ENCODE measurements around the gene OTUB1. TPM values are rescaled to one million over a fixed set of nuclear protein-coding genes. Genes with fewer than 3 reads are reported as not detected.

The OTUB1 gene
- total RNA-seq, 1 donor = 38.0 TPM

- TF ChIP-seq CTCF (IDR thresholded peaks at IDR 0.05; ENCODE audit: insufficient read depth, low read depth, low read length) = no peak
- H3K4me3 ChIP-seq (ENCODE audit: low read depth, low read length) = no peak overlapping the region
- DNase-seq (ENCODE audit: low read depth) = peak; percentile 24
Observed at GRCh38 chr11:64028398-64029115, 42.3 kb downstream of the OTUB1 start.

DNA sequence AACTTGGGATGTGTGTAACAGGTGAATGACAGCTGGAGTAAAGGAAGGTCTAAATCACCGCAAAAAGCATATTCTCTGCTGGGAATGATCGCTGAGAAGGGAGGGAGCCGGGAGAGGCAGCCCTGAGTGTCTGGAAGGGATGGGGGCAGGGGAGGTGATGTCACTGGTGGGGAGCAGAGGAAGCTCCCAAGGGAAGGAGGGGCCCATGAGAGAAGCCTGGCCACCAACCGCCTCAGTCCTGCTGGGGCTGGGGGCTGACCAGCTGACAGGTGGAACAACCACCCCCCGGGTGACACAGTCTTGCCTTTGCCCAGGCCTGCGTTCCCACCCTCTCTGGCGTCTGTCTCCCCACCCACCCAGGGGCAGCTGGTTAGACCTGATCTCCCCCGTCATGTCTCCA lies 43.5 kb downstream of the OTUB1 start:
- no peak for DNase-seq (ENCODE audit: low read depth)
- no peak for TF ChIP-seq CTCF (IDR thresholded peaks at IDR 0.05; ENCODE audit: insufficient read depth, low read depth, low read length)
- H3K4me3 ChIP-seq (ENCODE audit: low read depth, low read length) = no peak overlapping the region

DNA sequence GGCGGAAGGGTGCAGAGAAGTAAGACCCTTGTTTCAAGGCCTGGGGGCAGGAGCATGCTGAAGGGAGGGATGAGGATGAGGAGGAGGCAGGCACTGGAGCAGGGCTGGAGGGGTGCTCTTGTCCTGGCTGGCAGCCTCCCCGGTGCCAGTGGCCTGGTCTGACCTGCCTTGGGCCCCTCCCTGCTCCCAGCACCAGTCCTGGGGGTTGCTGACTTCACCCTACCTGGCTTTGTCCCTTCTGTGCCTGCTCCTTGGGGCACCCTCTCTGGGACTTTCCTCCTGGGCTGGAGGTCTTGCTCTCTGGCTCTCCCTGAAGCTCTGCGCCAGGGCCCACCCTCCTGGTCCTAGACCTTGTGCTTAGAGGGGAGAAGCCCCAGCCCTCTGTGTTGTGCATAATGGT lies 44.8 kb downstream of the OTUB1 start:
- TF ChIP-seq CTCF (IDR thresholded peaks at IDR 0.05; ENCODE audit: insufficient read depth, low read depth, low read length) = no peak
- no peak for DNase-seq (ENCODE audit: low read depth)
- no peak overlapping the region for H3K4me3 ChIP-seq (ENCODE audit: low read depth, low read length)

DNA sequence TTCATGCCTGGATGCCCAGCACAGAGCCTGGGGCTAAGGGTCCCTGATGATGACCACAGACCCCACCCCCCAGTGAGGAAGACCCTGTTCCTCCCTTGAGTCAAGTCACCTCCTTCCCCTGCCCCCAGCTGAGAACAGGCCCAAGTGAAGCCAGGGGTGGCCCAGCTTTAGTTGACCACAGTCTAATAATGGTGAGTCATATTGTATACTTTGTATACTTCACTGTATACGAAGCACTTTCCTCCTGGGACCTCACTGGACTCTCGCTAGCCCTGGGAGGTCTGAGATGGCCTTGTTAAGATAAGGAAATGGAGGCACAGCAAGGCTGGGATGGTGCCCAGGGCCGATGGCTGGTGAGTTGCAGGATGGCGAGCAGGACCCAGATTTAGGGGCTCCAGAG lies 45.8 kb downstream of the OTUB1 start:
- TF ChIP-seq CTCF (IDR thresholded peaks at IDR 0.05; ENCODE audit: insufficient read depth, low read depth, low read length) = no peak
- H3K4me3 ChIP-seq (ENCODE audit: low read depth, low read length) = no peak overlapping the region
- no peak for DNase-seq (ENCODE audit: low read depth)

GRCh38 chr11:64034411-64034811 lies 48.2 kb downstream of the OTUB1 start:
- no peak overlapping the region for H3K4me3 ChIP-seq (ENCODE audit: low read depth, low read length)
- DNase-seq (ENCODE audit: low read depth) = no peak
- TF ChIP-seq CTCF (IDR thresholded peaks at IDR 0.05; ENCODE audit: insufficient read depth, low read depth, low read length) = no peak

- DNase-seq (ENCODE audit: low read depth) = no peak
- no peak overlapping the region for H3K4me3 ChIP-seq (ENCODE audit: low read depth, low read length)
- no peak for TF ChIP-seq CTCF (IDR thresholded peaks at IDR 0.05; ENCODE audit: insufficient read depth, low read depth, low read length)
Observed at GRCh38 chr11:64035081-64035524, 48.9 kb downstream of the OTUB1 start.

GRCh38 chr11:64035576-64035975 lies 49.3 kb downstream of the OTUB1 start, which contains the start of gene FLRT1:
FLRT1 (plus strand) TSS chr11:64035931; CDS start chr11:64116268, 80,337 bp downstream.
- no peak for TF ChIP-seq CTCF (IDR thresholded peaks at IDR 0.05; ENCODE audit: insufficient read depth, low read depth, low read length)
- peak within 1 kb of the TSS; percentile 23 for H3K4me3 ChIP-seq (ENCODE audit: low read depth, low read length)
- DNase-seq (ENCODE audit: low read depth) = no peak
